Measurements from ENCODE around the gene CENPO. TPM values are rescaled to one million over a fixed set of nuclear protein-coding genes. Genes with fewer than 3 reads are reported as not detected.
A peak's percentile ranks its signal among the peaks of the same experiment; 100 is the strongest.

Gene CENPO, protein sequence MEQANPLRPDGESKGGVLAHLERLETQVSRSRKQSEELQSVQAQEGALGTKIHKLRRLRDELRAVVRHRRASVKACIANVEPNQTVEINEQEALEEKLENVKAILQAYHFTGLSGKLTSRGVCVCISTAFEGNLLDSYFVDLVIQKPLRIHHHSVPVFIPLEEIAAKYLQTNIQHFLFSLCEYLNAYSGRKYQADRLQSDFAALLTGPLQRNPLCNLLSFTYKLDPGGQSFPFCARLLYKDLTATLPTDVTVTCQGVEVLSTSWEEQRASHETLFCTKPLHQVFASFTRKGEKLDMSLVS
- total RNA-seq, result 42.2 and 45.3 TPM in 2 replicates
- polyA plus RNA-seq, result 25.4 and 26.8 TPM in 2 replicates
- 27.1 and 29.8 TPM in 2 replicates for polyA plus RNA-seq (2011; cell fraction: cytosol; rRNA removed)
- polyA plus RNA-seq (2011; cell fraction: nucleus; rRNA removed), result 58.5 and 73.9 TPM in 2 replicates
- 18.1 and 31.8 TPM in 2 replicates for polyA plus RNA-seq (2012)
- polyA minus RNA-seq, result 37.4 and 43.3 TPM in 2 replicates
- 20.9 TPM for polyA minus RNA-seq (2011; cell fraction: cytosol; rRNA and poly(A)+ RNA removed)
- 42.1 and 58.1 TPM in 2 replicates for polyA minus RNA-seq (2011; cell fraction: nucleus; rRNA and poly(A)+ RNA removed)
- Bru-seq, nascent RNA, result percentile 90 among the genes with signal in this experiment
- BruChase-seq, experiment 1, labeled RNA remaining after a 6-hour chase, result percentile 86 among the genes with signal in this experiment
- percentile 91 among the genes with signal in this experiment for BruChase-seq, experiment 2, labeled RNA remaining after a 2-hour chase
- long read RNA-seq, full-length matches to known transcripts, result 20 of 73 reads
- long read RNA-seq, partial matches to known transcripts, result 1 of 73 reads
- long read RNA-seq, other reads (novel, unspliced or antisense), result 52 of 73 reads

DNA sequence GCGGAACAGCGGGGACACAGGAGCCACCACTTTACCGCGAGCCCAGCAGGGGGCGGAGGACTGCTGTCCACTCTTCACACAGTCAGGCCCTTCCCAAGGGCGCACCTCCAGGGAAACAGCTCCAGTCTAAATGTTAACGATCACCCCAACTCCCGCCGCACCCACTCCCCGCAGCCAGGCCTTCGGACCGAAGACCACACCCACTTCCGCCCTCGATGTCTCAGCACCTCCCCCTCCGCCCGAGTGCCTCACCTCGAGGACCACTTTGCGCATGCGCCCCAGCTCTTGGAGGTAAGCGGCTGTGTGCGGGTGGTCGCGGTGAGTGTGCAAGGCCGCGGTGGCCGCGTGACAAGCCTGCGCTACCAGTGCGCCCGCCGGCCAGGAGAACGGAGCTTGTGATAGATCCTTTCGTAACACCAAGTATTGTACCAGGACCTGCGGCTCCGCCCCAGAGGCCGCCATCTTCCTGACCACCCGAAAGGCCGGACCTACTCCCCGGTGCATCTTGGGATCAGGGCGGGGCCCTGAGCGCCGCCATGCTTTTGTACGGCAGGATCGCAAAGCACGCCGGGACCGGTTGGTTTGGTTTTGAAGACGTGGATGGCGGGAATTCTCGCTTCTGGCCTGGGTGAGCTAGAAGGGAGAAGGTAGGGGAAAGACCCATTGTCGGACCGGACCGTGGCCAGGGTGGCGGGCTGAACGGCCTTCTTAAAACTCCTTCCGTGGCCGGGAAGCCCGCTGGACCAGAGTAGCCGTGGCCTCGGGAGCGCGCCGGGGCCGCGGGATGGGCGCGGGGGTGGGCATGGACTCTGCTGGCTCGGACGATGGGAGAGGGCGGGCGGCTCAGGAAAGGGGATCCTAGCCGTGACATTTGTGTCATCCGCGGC, at the start of gene CENPO, which contains the start of gene PTRHD1:
TSS of gene CENPO (plus strand) at position 552 of the 887 bp plus-strand sequence. CDS start 495 bp downstream, outside the sequence.
TSS of gene PTRHD1 (minus strand) at position 518 of the 887 bp plus-strand sequence. CDS start at position 504, 14 bp downstream.
- ChIA-PET POLR2A (interaction anchor here (1.1 to 1.2 kb wide), 2 partner anchors 16 to 34 kb away, joined by 3 to 4 read pairs; no protein-coding TSS in a partner anchor), CTCF (interaction anchor here (0.6 to 3.2 kb wide), 17 partner anchors 12 to 398 kb away, joined by 3 to 43 read pairs (median 3); no protein-coding TSS in a partner anchor)
- H3K27me3 ChIP-seq (ENCODE audit: control insufficient read depth in 2 of 2, insufficient read depth in 2 of 2, low read length in 2 of 2), result no peaks in the 10 kb centered on the region
- no TSS peak for BruUV-seq (replicated peaks)
- H3K9ac ChIP-seq (replicated peaks; ENCODE audit: extremely low read depth, insufficient read depth, low read length), result peak within 1 kb of the TSS; percentile 92
- dilution Hi-C loops (cut with MboI; ENCODE audit: extremely low pct_ligation_motif_present, low sequenced_read_pairs) (no loop called here), intact Hi-C loops (cut with micrococcal nuclease) (loop anchor here (1.0 to 5.0 kb wide), 6 partner anchors 34 to 372 kb away; partner anchors contain the start of gene NCOA1)
- H2AFZ ChIP-seq (ENCODE audit: low read depth, low read length), result peak within 1 kb of the TSS; percentile 75
- H3K4me1 ChIP-seq (ENCODE audit: control insufficient read depth, extremely low read depth, insufficient read depth, low read length), result peaks cover 20% of the 10 kb centered on the region
- H3K36me3 ChIP-seq (ENCODE audit: control insufficient read depth in 2 of 2, extremely low read depth in 1 of 2, insufficient read depth in 2 of 2, low read length in 2 of 2), result no peaks in the 10 kb centered on the region
- TF ChIP-seq JUN (IDR thresholded peaks at IDR 0.05; ENCODE audit: borderline replicate concordance, insufficient read depth, insufficient read length, low read depth) (no peak), GATA2 (IDR thresholded peaks at IDR 0.05; ENCODE audit: insufficient read depth, insufficient read length, low read depth, low read length) (no peak), POLR2AphosphoS5 (IDR thresholded peaks at IDR 0.05; ENCODE audit: insufficient read depth, low read depth, low read length) (peak; percentile 88), POLR2A (IDR thresholded peaks at IDR 0.05; ENCODE audit: low read depth, low read length) (no peak), EZH2 (IDR thresholded peaks at IDR 0.05; ENCODE audit: borderline replicate concordance, low read depth, low read length, severe bottlenecking) (no peak)
- TF ChIP-seq, protein P1, sequence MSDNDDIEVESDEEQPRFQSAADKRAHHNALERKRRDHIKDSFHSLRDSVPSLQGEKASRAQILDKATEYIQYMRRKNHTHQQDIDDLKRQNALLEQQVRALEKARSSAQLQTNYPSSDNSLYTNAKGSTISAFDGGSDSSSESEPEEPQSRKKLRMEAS (IDR thresholded peaks at IDR 0.05; ENCODE audit: insufficient read depth, insufficient read length), result no peak
- TF ChIP-seq, protein P2, sequence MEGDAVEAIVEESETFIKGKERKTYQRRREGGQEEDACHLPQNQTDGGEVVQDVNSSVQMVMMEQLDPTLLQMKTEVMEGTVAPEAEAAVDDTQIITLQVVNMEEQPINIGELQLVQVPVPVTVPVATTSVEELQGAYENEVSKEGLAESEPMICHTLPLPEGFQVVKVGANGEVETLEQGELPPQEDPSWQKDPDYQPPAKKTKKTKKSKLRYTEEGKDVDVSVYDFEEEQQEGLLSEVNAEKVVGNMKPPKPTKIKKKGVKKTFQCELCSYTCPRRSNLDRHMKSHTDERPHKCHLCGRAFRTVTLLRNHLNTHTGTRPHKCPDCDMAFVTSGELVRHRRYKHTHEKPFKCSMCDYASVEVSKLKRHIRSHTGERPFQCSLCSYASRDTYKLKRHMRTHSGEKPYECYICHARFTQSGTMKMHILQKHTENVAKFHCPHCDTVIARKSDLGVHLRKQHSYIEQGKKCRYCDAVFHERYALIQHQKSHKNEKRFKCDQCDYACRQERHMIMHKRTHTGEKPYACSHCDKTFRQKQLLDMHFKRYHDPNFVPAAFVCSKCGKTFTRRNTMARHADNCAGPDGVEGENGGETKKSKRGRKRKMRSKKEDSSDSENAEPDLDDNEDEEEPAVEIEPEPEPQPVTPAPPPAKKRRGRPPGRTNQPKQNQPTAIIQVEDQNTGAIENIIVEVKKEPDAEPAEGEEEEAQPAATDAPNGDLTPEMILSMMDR (IDR thresholded peaks at IDR 0.05; ENCODE audit: extremely low read depth in 1 of 2, insufficient read depth in 1 of 2, low read depth in 1 of 2, low read length in 2 of 2), result peak; percentile 67 to 82
- H4K20me1 ChIP-seq (replicated peaks; ENCODE audit: control insufficient read depth, extremely low read depth, insufficient read depth, low read length), result no peaks in the 10 kb centered on the region
- peak; percentile 94 for FAIRE-seq
- H3K9me1 ChIP-seq (replicated peaks; ENCODE audit: control insufficient read depth, extremely low read depth, insufficient read depth, low read length), result no peaks in the 10 kb centered on the region
- peak within 1 kb of the TSS; percentile 81 for H3K27ac ChIP-seq (ENCODE audit: insufficient read depth, low read depth, low read length)
- peak within 1 kb of the TSS; percentile 57 to 82 (median 61) for H3K4me3 ChIP-seq (replicated peaks in 1 of 3; ENCODE audit: insufficient read depth in 1 of 3, low read depth in 1 of 3, low read length in 3 of 3)
- DNase-seq (ENCODE audit: low read depth, low spot score), result peak; percentile 98
- H3K9me3 ChIP-seq (replicated peaks; ENCODE audit: control insufficient read depth, insufficient read depth, low read length), result no peaks in the 10 kb centered on the region
- peak within 1 kb of the TSS; percentile 98 for H3K4me2 ChIP-seq (ENCODE audit: insufficient read depth, low read length)
- peaks cover 47% of the 10 kb centered on the region for H3K79me2 ChIP-seq (ENCODE audit: control insufficient read depth, insufficient read depth, low read length)

Measured in endothelial cell of umbilical vein (primary cell).